Endothelial cell of umbilical vein (primary cell): ENCODE data around the gene PRKAR2B. TPM values are rescaled to one million over a fixed set of nuclear protein-coding genes. Genes with fewer than 3 reads are reported as not detected.

ENCODE experiments used
- BruUV-seq: library from RNA; stranded (reverse); fragments of 400-500 nt; replicated peaks from 2 replicates; lab custom pipeline; 2021; lab: Mats Ljungman, UMichigan
- CTCF ChIA-PET: fragments of 300-600, 350-600 bp; sonication (Branson Sonifier 250); formaldehyde crosslinking; loops from one replicate; lab custom pipeline; 2021; ENCODE audit warnings: antibody characterized with exemption, inconsistent platforms; lab: Charles Lee
- POLR2A ChIA-PET: fragments of 300-600, 350-600 bp; sonication (Branson Sonifier 250); formaldehyde crosslinking; loops from one replicate; lab custom pipeline; 2021; ENCODE audit warnings: antibody characterized with exemption, inconsistent platforms; lab: Charles Lee
- DNase-seq: peaks from one replicate; pipeline ENCODE4 v3.0.0-alpha.2; 2011; ENCODE audit warnings: low read depth, low spot score
- FAIRE-seq: peaks from 2 replicates; lab custom pipeline; 2011; peaks lifted over from hg19 to GRCh38; lab: Jason Lieb, UNC
- H2AFZ ChIP-seq: 2 replicates; pipeline ENCODE4 v1.6.0; 2012; ENCODE audit warnings: low read depth, low read length, control low read depth, inconsistent platforms
- H3K27ac ChIP-seq: 2 replicates; pipeline ENCODE4 v1.5.1; 2011; ENCODE audit warnings: low read depth, mild to moderate bottlenecking, control low read depth, low read length, moderate library complexity; ENCODE audit not compliant: insufficient read depth
- H3K27me3 ChIP-seq, 2 experiments: 2 replicates each; pipeline versions ENCODE4 v1.6.0 to v1.6.1; 2011; ENCODE audit warnings: low read length in 2 of 2, mixed read lengths in 1 of 2; ENCODE audit not compliant: control insufficient read depth in 2 of 2, insufficient read depth in 2 of 2
- H3K36me3 ChIP-seq, 2 experiments: 2 replicates in 1 of 2; 3 replicates in 1 of 2; pipeline ENCODE4 v1.5.1; 2011; ENCODE audit warnings: low read length in 2 of 2, mild to moderate bottlenecking in 1 of 2, moderate library complexity in 1 of 2; ENCODE audit not compliant: control insufficient read depth in 2 of 2, insufficient read depth in 2 of 2; ENCODE audit errors: extremely low read depth in 1 of 2
- H3K4me1 ChIP-seq: 3 replicates; pipeline ENCODE4 v1.5.1; 2011; ENCODE audit warnings: mild to moderate bottlenecking, low read length; ENCODE audit not compliant: control insufficient read depth, insufficient read depth; ENCODE audit errors: extremely low read depth
- H3K4me2 ChIP-seq: 2 replicates; pipeline ENCODE4 v1.6.1; 2011; ENCODE audit warnings: low read length, control low read depth, mixed read lengths; ENCODE audit not compliant: insufficient read depth
- H3K4me3 ChIP-seq, 3 experiments: fragments of 200-600 bp in 1 of 3; sonication (generic), shearing (Covaris generic) in 1 of 3; replicated peaks in 1 of 3; 2 replicates each; pipeline ENCODE4 v1.5.1; 2011 to 2016; ENCODE audit warnings: control low read depth in 3 of 3, low read length in 3 of 3, mild to moderate bottlenecking in 2 of 3, inconsistent platforms in 1 of 3, low read depth in 1 of 3, moderate library complexity in 1 of 3; ENCODE audit not compliant: insufficient read depth in 1 of 3
- H3K79me2 ChIP-seq: 2 replicates; pipeline ENCODE4 v1.6.0; 2012; ENCODE audit warnings: low read length, inconsistent platforms; ENCODE audit not compliant: control insufficient read depth, insufficient read depth
- H3K9ac ChIP-seq: replicated peaks from 2 replicates; pipeline ENCODE3; 2011; ENCODE audit warnings: low read length, control low read depth; ENCODE audit not compliant: insufficient read depth; ENCODE audit errors: extremely low read depth
- H3K9me1 ChIP-seq: replicated peaks from 3 replicates; pipeline ENCODE4 v1.6.0; 2011; ENCODE audit warnings: mild to moderate bottlenecking, low read length; ENCODE audit not compliant: control insufficient read depth, insufficient read depth; ENCODE audit errors: extremely low read depth
- H3K9me3 ChIP-seq: replicated peaks from 2 replicates; pipeline ENCODE4 v1.5.1; 2012; ENCODE audit warnings: low read length, inconsistent platforms; ENCODE audit not compliant: control insufficient read depth, insufficient read depth
- H4K20me1 ChIP-seq: replicated peaks from 2 replicates; pipeline ENCODE3; 2011; ENCODE audit warnings: mild to moderate bottlenecking, low read length; ENCODE audit not compliant: control insufficient read depth, insufficient read depth; ENCODE audit errors: extremely low read depth
- CTCF ChIP-seq, 2 donors: IDR thresholded peaks; 1 replicate in 1 of 2; 2 replicates in 1 of 2; pipeline ENCODE4 v1.5.1; 2011; ENCODE audit warnings: low read length in 2 of 2, mild to moderate bottlenecking in 2 of 2, moderate library complexity in 2 of 2, control low read depth in 1 of 2, inconsistent platforms in 1 of 2, low read depth in 1 of 2; ENCODE audit not compliant: insufficient read depth in 1 of 2; ENCODE audit errors: extremely low read depth in 1 of 2
- EZH2 ChIP-seq: IDR thresholded peaks from 2 replicates; pipeline ENCODE4 v1.6.1; 2012; ENCODE audit warnings: borderline replicate concordance, low read depth, mild to moderate bottlenecking, moderate library complexity, low read length, inconsistent platforms; ENCODE audit not compliant: severe bottlenecking
- FOS ChIP-seq: IDR thresholded peaks from 2 replicates; pipeline ENCODE4 v1.6.1; 2011; ENCODE audit warnings: mild to moderate bottlenecking, low read length, moderate library complexity, borderline replicate concordance; ENCODE audit not compliant: insufficient read depth
- GATA2 ChIP-seq: IDR thresholded peaks from 2 replicates; pipeline ENCODE4 v1.7.0; 2011; ENCODE audit warnings: low read depth, mild to moderate bottlenecking, moderate library complexity, mixed read lengths, low read length; ENCODE audit not compliant: insufficient read length, insufficient read depth
- JUN ChIP-seq: IDR thresholded peaks from 2 replicates; pipeline ENCODE4 v1.6.1; 2011; ENCODE audit warnings: borderline replicate concordance, low read depth; ENCODE audit not compliant: insufficient read length, insufficient read depth
- MAX ChIP-seq: IDR thresholded peaks from 2 replicates; pipeline ENCODE4 v1.6.1; 2011; ENCODE audit not compliant: insufficient read depth, insufficient read length
- MYC ChIP-seq: IDR thresholded peaks from one replicate; pipeline ENCODE4 v1.6.1; 2011; ENCODE audit warnings: mild to moderate bottlenecking, low read depth, low read length
- POLR2A ChIP-seq: IDR thresholded peaks from 2 replicates; pipeline ENCODE4 v1.6.1; 2012; ENCODE audit warnings: low read depth, mild to moderate bottlenecking, control low read depth, low read length
- POLR2AphosphoS5 ChIP-seq: IDR thresholded peaks from 2 replicates; pipeline ENCODE4 v1.6.1; 2012; ENCODE audit warnings: low read depth, mild to moderate bottlenecking, control low read depth, low read length, moderate library complexity; ENCODE audit not compliant: insufficient read depth
- dilution Hi-C: fragments of 300-500 bp; cut with MboI; formaldehyde crosslinking; loops from one replicate; pipeline ENCODE4 v1.15.0; 2019; ENCODE audit warnings: low sequenced_read_pairs; ENCODE audit not compliant: extremely low pct_ligation_motif_present
- intact Hi-C: fragments of 100-400 bp; cut with micrococcal nuclease; formaldehyde crosslinking; loops from one replicate; pipeline ENCODE4 v1.10.0; 2022
- polyA plus RNA-seq, 4 experiments: library from polyadenylated mRNA; depleted of rRNA in 3 of 4; stranded (reverse) in 3 of 4; unstranded in 1 of 4; fragments of >200 nt; gene quantifications; 2 replicates each; pipeline versions ENCODE4 v1.2.1 to v1.2.3, GENCODE V29; 2011 to 2012; ENCODE audit warnings: missing spikeins in 1 of 4
- total RNA-seq: library from RNA; stranded (reverse); gene quantifications from 2 replicates; pipeline ENCODE4 v1.2.3, GENCODE V29; 2021

The PRKAR2B gene
- total and polyA plus RNA-seq, 2 donors (not counting 3 experiments of a cell fraction or from before 2014, with no cell fraction given) = 10.7 to 39.8 TPM

- H3K4me2 ChIP-seq = peak overlapping the region; percentile 80
- TF ChIP-seq EZH2 (no peak), MAX (no peak), MYC (no peak), FOS (peak; percentile 83), CTCF (IDR thresholded peaks at IDR 0.05; ENCODE audit: extremely low read depth in 1 of 2, insufficient read depth in 1 of 2, low read depth in 1 of 2, low read length in 2 of 2) (peak; percentile 29), POLR2A (no peak), JUN (peak; percentile 82), POLR2AphosphoS5 (peak; percentile 26), GATA2 (no peak)
- FAIRE-seq (peak; percentile 84), DNase-seq (peak; percentile 86)
- no peaks in the 10 kb centered on the region for H4K20me1 ChIP-seq
- CTCF ChIA-PET = interaction anchor here (1.1 to 3.6 kb wide), 5 partner anchors 16 to 101 kb away, joined by 3 to 16 read pairs (median 4); no protein-coding TSS in a partner anchor
- H3K79me2 ChIP-seq = peaks cover 77% of the 10 kb centered on the region
- H3K4me1 ChIP-seq = peaks cover 57% of the 10 kb centered on the region
- no peaks in the 10 kb centered on the region for H3K9me3 ChIP-seq
- no peaks in the 10 kb centered on the region for H3K9me1 ChIP-seq
- no peak overlapping the region for H2AFZ ChIP-seq
- peak overlapping the region; percentile 68 for H3K27ac ChIP-seq
- TSS peak; percentile 81 for BruUV-seq
- peak overlapping the region in 1 of 3 experiments; percentile 25 for H3K4me3 ChIP-seq
- H3K27me3 ChIP-seq = no peaks in the 10 kb centered on the region
- intact Hi-C loops = loop anchor here (1.0 to 10.0 kb wide), 4 partner anchors 29 to 453 kb away; no protein-coding TSS in a partner anchor
- H3K9ac ChIP-seq = peak overlapping the region; percentile 40
- H3K36me3 ChIP-seq = no peaks in the 10 kb centered on the region
- dilution Hi-C loops = no loop called here
- POLR2A ChIA-PET = no interaction called here
Observed at GRCh38 chr7:107047902-107048782, 3.6 kb downstream of the PRKAR2B start.
